ENCODE measurements around the gene MAP7. TPM values are rescaled to one million over a fixed set of nuclear protein-coding genes. Genes with fewer than 3 reads are reported as not detected.

MAP7 gene
- total and polyA plus RNA-seq, 4 donors: 3.2 to 17.5 (median 8.3) TPM

- TF ChIP-seq CTCF (IDR thresholded peaks at IDR 0.05; ENCODE audit: low read depth, low read length, missing input control): no peak
Observed at GRCh38 chr6:136510299-136510698, 39.9 kb downstream of the MAP7 start (continued).

- no peak for DNase-seq (ENCODE audit: low spot score)
- no peak overlapping the region for H3K4me3 ChIP-seq (ENCODE audit: low read depth in 1 of 3, low read length in 3 of 3)
- H3K27ac ChIP-seq (ENCODE audit: low read depth in 1 of 2, low read length in 2 of 2): peak overlapping the region; percentile 33 to 78
- no peaks in the 10 kb centered on the region for H3K36me3 ChIP-seq (ENCODE audit: control insufficient read depth in 4 of 4, insufficient read depth in 3 of 4, low read depth in 1 of 4, low read length in 3 of 4)
- WGBS: 59% methylated on average over 1 of the region's 1 CpG
- H3K4me1 ChIP-seq (ENCODE audit: control insufficient read depth in 4 of 4, insufficient read depth in 4 of 4, low read length in 3 of 4): peaks cover 8 to 64% (median 38%) of the 10 kb centered on the region in 4 donors
- H3K9me3 ChIP-seq (ENCODE audit: control insufficient read depth in 4 of 4, low read length in 3 of 4): no peaks in the 10 kb centered on the region
- H3K9ac ChIP-seq (ENCODE audit: low read depth in 1 of 2, low read length in 2 of 2): peak overlapping the region; percentile 6 to 45
- TF ChIP-seq EGR1 (IDR thresholded peaks at IDR 0.05; ENCODE audit: low read depth in 2 of 2) (no peak), MAX (IDR thresholded peaks at IDR 0.05) (peak; percentile 32), FOXA1 (IDR thresholded peaks at IDR 0.05) (no peak), FOXA2 (IDR thresholded peaks at IDR 0.05) (no peak), RXRA (IDR thresholded peaks at IDR 0.05) (peak; percentile 60 to 74), NR2F2 (IDR thresholded peaks at IDR 0.05) (no peak), GABPA (IDR thresholded peaks at IDR 0.05 in 1 of 2, conservative IDR thresholded peaks at IDR 0.05 in 1 of 2) (no peak), ZBTB33 (IDR thresholded peaks at IDR 0.05) (no peak), JUND (IDR thresholded peaks at IDR 0.05) (peak in 1 of 2 donors; percentile 56), TAF1 (conservative IDR thresholded peaks at IDR 0.05) (no peak), RAD21 (IDR thresholded peaks at IDR 0.05) (peak; percentile 32 to 34), HNF4A (conservative IDR thresholded peaks at IDR 0.05) (peak; percentile 76 to 78), REST (IDR thresholded peaks at IDR 0.05) (peak; percentile 82), HNF4G (IDR thresholded peaks at IDR 0.05) (no peak), SP1 (IDR thresholded peaks at IDR 0.05) (peak; percentile 55), CTCF (IDR thresholded peaks at IDR 0.05; ENCODE audit: low read depth, low read length, missing input control) (no peak), YY1 (IDR thresholded peaks at IDR 0.05) (peak; percentile 57), ATF3 (IDR thresholded peaks at IDR 0.05) (no peak)
- H3K27me3 ChIP-seq (ENCODE audit: control insufficient read depth in 4 of 4, insufficient read depth in 4 of 4, low read length in 3 of 4): no peaks in the 10 kb centered on the region
Observed at GRCh38 chr6:136508725-136509392, 41.4 kb downstream of the MAP7 start.
